Endothelial cell of umbilical vein (primary cell): Measurements from ENCODE around the gene BAD. TPM values are rescaled to one million over a fixed set of nuclear protein-coding genes. Genes with fewer than 3 reads are reported as not detected.

Experiments used
- BruUV-seq: library from RNA; stranded (reverse); fragments of 400-500 nt; replicated peaks from 2 replicates; lab custom pipeline; 2021; lab: Mats Ljungman, UMichigan
- CTCF ChIA-PET: fragments of 300-600, 350-600 bp; sonication (Branson Sonifier 250); formaldehyde crosslinking; loops from one replicate; lab custom pipeline; 2021; ENCODE audit warnings: antibody characterized with exemption, inconsistent platforms; lab: Charles Lee
- POLR2A ChIA-PET: fragments of 300-600, 350-600 bp; sonication (Branson Sonifier 250); formaldehyde crosslinking; loops from one replicate; lab custom pipeline; 2021; ENCODE audit warnings: antibody characterized with exemption, inconsistent platforms; lab: Charles Lee
- DNase-seq: peaks from one replicate; pipeline ENCODE4 v3.0.0-alpha.2; 2011; ENCODE audit warnings: low read depth, low spot score
- FAIRE-seq: peaks from 2 replicates; lab custom pipeline; 2011; peaks lifted over from hg19 to GRCh38; lab: Jason Lieb, UNC
- H2AFZ ChIP-seq: 2 replicates; pipeline ENCODE4 v1.6.0; 2012; ENCODE audit warnings: low read depth, low read length, control low read depth, inconsistent platforms
- H3K27ac ChIP-seq: 2 replicates; pipeline ENCODE4 v1.5.1; 2011; ENCODE audit warnings: low read depth, mild to moderate bottlenecking, control low read depth, low read length, moderate library complexity; ENCODE audit not compliant: insufficient read depth
- H3K27me3 ChIP-seq, 2 experiments: 2 replicates each; pipeline versions ENCODE4 v1.6.0 to v1.6.1; 2011; ENCODE audit warnings: low read length in 2 of 2, mixed read lengths in 1 of 2; ENCODE audit not compliant: control insufficient read depth in 2 of 2, insufficient read depth in 2 of 2
- H3K36me3 ChIP-seq, 2 experiments: 2 replicates in 1 of 2; 3 replicates in 1 of 2; pipeline ENCODE4 v1.5.1; 2011; ENCODE audit warnings: low read length in 2 of 2, mild to moderate bottlenecking in 1 of 2, moderate library complexity in 1 of 2; ENCODE audit not compliant: control insufficient read depth in 2 of 2, insufficient read depth in 2 of 2; ENCODE audit errors: extremely low read depth in 1 of 2
- H3K4me1 ChIP-seq: 3 replicates; pipeline ENCODE4 v1.5.1; 2011; ENCODE audit warnings: mild to moderate bottlenecking, low read length; ENCODE audit not compliant: control insufficient read depth, insufficient read depth; ENCODE audit errors: extremely low read depth
- H3K4me2 ChIP-seq: 2 replicates; pipeline ENCODE4 v1.6.1; 2011; ENCODE audit warnings: low read length, control low read depth, mixed read lengths; ENCODE audit not compliant: insufficient read depth
- H3K4me3 ChIP-seq, 3 experiments: fragments of 200-600 bp in 1 of 3; sonication (generic), shearing (Covaris generic) in 1 of 3; replicated peaks in 1 of 3; 2 replicates each; pipeline ENCODE4 v1.5.1; 2011 to 2016; ENCODE audit warnings: control low read depth in 3 of 3, low read length in 3 of 3, mild to moderate bottlenecking in 2 of 3, inconsistent platforms in 1 of 3, low read depth in 1 of 3, moderate library complexity in 1 of 3; ENCODE audit not compliant: insufficient read depth in 1 of 3
- H3K79me2 ChIP-seq: 2 replicates; pipeline ENCODE4 v1.6.0; 2012; ENCODE audit warnings: low read length, inconsistent platforms; ENCODE audit not compliant: control insufficient read depth, insufficient read depth
- H3K9ac ChIP-seq: replicated peaks from 2 replicates; pipeline ENCODE3; 2011; ENCODE audit warnings: low read length, control low read depth; ENCODE audit not compliant: insufficient read depth; ENCODE audit errors: extremely low read depth
- H3K9me1 ChIP-seq: replicated peaks from 3 replicates; pipeline ENCODE4 v1.6.0; 2011; ENCODE audit warnings: mild to moderate bottlenecking, low read length; ENCODE audit not compliant: control insufficient read depth, insufficient read depth; ENCODE audit errors: extremely low read depth
- H3K9me3 ChIP-seq: replicated peaks from 2 replicates; pipeline ENCODE4 v1.5.1; 2012; ENCODE audit warnings: low read length, inconsistent platforms; ENCODE audit not compliant: control insufficient read depth, insufficient read depth
- H4K20me1 ChIP-seq: replicated peaks from 2 replicates; pipeline ENCODE3; 2011; ENCODE audit warnings: mild to moderate bottlenecking, low read length; ENCODE audit not compliant: control insufficient read depth, insufficient read depth; ENCODE audit errors: extremely low read depth
- EZH2 ChIP-seq: IDR thresholded peaks from 2 replicates; pipeline ENCODE4 v1.6.1; 2012; ENCODE audit warnings: borderline replicate concordance, low read depth, mild to moderate bottlenecking, moderate library complexity, low read length, inconsistent platforms; ENCODE audit not compliant: severe bottlenecking
- FOS ChIP-seq: IDR thresholded peaks from 2 replicates; pipeline ENCODE4 v1.6.1; 2011; ENCODE audit warnings: mild to moderate bottlenecking, low read length, moderate library complexity, borderline replicate concordance; ENCODE audit not compliant: insufficient read depth
- GATA2 ChIP-seq: IDR thresholded peaks from 2 replicates; pipeline ENCODE4 v1.7.0; 2011; ENCODE audit warnings: low read depth, mild to moderate bottlenecking, moderate library complexity, mixed read lengths, low read length; ENCODE audit not compliant: insufficient read length, insufficient read depth
- JUN ChIP-seq: IDR thresholded peaks from 2 replicates; pipeline ENCODE4 v1.6.1; 2011; ENCODE audit warnings: borderline replicate concordance, low read depth; ENCODE audit not compliant: insufficient read length, insufficient read depth
- MAX ChIP-seq: IDR thresholded peaks from 2 replicates; pipeline ENCODE4 v1.6.1; 2011; ENCODE audit not compliant: insufficient read depth, insufficient read length
- MYC ChIP-seq: IDR thresholded peaks from one replicate; pipeline ENCODE4 v1.6.1; 2011; ENCODE audit warnings: mild to moderate bottlenecking, low read depth, low read length
- POLR2A ChIP-seq: IDR thresholded peaks from 2 replicates; pipeline ENCODE4 v1.6.1; 2012; ENCODE audit warnings: low read depth, mild to moderate bottlenecking, control low read depth, low read length
- POLR2AphosphoS5 ChIP-seq: IDR thresholded peaks from 2 replicates; pipeline ENCODE4 v1.6.1; 2012; ENCODE audit warnings: low read depth, mild to moderate bottlenecking, control low read depth, low read length, moderate library complexity; ENCODE audit not compliant: insufficient read depth
- dilution Hi-C: fragments of 300-500 bp; cut with MboI; formaldehyde crosslinking; loops from one replicate; pipeline ENCODE4 v1.15.0; 2019; ENCODE audit warnings: low sequenced_read_pairs; ENCODE audit not compliant: extremely low pct_ligation_motif_present
- intact Hi-C: fragments of 100-400 bp; cut with micrococcal nuclease; formaldehyde crosslinking; loops from one replicate; pipeline ENCODE4 v1.10.0; 2022
- polyA plus RNA-seq, 4 experiments: library from polyadenylated mRNA; depleted of rRNA in 3 of 4; stranded (reverse) in 3 of 4; unstranded in 1 of 4; fragments of >200 nt; gene quantifications; 2 replicates each; pipeline versions ENCODE4 v1.2.1 to v1.2.3, GENCODE V29; 2011 to 2012; ENCODE audit warnings: missing spikeins in 1 of 4
- total RNA-seq: library from RNA; stranded (reverse); gene quantifications from 2 replicates; pipeline ENCODE4 v1.2.3, GENCODE V29; 2021
- TF ChIP-seq, protein P1 (sequence below), 2 donors: IDR thresholded peaks; 1 replicate in 1 of 2; 2 replicates in 1 of 2; pipeline ENCODE4 v1.5.1; 2011; ENCODE audit warnings: low read length in 2 of 2, mild to moderate bottlenecking in 2 of 2, moderate library complexity in 2 of 2, control low read depth in 1 of 2, inconsistent platforms in 1 of 2, low read depth in 1 of 2; ENCODE audit not compliant: insufficient read depth in 1 of 2; ENCODE audit errors: extremely low read depth in 1 of 2

The BAD gene
- total and polyA plus RNA-seq, 2 donors (not counting 3 experiments of a cell fraction or from before 2014, with no cell fraction given): 65.3 to 88.0 TPM

DNA sequence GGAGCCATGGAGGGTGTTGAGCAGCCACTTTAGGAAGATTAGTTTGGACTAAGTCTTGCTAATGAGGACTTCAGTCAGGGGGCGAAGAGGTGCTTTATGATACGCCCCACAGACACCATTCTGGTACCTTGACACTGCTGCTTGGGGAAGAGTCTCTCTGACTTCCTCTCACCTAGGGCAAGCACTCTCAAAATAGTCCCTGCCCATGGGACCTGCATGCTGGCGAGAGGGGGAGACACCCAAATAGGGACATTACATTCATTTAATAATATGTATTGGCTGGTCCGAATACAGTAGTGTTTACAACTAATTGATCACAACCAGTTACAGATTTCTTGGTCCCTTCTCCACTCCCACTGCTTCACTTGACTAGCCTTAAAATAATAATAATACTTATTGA, 11.3 kb upstream of the BAD start:
- Histone ChIP-seq H3K79me2 (no peaks in the 10 kb centered on the region), H3K9me1 (no peaks in the 10 kb centered on the region), H3K4me2 (no peak overlapping the region), H4K20me1 (no peaks in the 10 kb centered on the region), H3K36me3 (no peaks in the 10 kb centered on the region), H3K27ac (no peak overlapping the region), H3K4me3 (no peak overlapping the region), H3K9ac (no peak overlapping the region), H3K27me3 (peaks cover 61 to 91% of the 10 kb centered on the region in 2 experiments), H3K9me3 (no peaks in the 10 kb centered on the region), H3K4me1 (peaks cover 15% of the 10 kb centered on the region), H2AFZ (no peak overlapping the region)
- POLR2A ChIA-PET: no interaction called here
- CTCF ChIA-PET: interaction anchor here (0.7 kb wide), 1 partner anchor 9 kb away, joined by 4 read pairs; the partner anchor contains the start of gene ESRRA
- intact Hi-C loops: no loop called here
- dilution Hi-C loops: no loop called here
- TF ChIP-seq, protein P1, sequence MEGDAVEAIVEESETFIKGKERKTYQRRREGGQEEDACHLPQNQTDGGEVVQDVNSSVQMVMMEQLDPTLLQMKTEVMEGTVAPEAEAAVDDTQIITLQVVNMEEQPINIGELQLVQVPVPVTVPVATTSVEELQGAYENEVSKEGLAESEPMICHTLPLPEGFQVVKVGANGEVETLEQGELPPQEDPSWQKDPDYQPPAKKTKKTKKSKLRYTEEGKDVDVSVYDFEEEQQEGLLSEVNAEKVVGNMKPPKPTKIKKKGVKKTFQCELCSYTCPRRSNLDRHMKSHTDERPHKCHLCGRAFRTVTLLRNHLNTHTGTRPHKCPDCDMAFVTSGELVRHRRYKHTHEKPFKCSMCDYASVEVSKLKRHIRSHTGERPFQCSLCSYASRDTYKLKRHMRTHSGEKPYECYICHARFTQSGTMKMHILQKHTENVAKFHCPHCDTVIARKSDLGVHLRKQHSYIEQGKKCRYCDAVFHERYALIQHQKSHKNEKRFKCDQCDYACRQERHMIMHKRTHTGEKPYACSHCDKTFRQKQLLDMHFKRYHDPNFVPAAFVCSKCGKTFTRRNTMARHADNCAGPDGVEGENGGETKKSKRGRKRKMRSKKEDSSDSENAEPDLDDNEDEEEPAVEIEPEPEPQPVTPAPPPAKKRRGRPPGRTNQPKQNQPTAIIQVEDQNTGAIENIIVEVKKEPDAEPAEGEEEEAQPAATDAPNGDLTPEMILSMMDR (IDR thresholded peaks at IDR 0.05; ENCODE audit: extremely low read depth in 1 of 2, insufficient read depth in 1 of 2, low read depth in 1 of 2, low read length in 2 of 2): no peak
- TF ChIP-seq POLR2A (no peak), POLR2AphosphoS5 (no peak), FOS (no peak), JUN (no peak), MYC (no peak), EZH2 (no peak), GATA2 (no peak), MAX (no peak)
- DNase-seq (no peak), FAIRE-seq (no peak)
- BruUV-seq: no TSS peak
